ENCODE data around the gene CEACAM21. TPM values are rescaled to one million over a fixed set of nuclear protein-coding genes. Genes with fewer than 3 reads are reported as not detected.

CEACAM21 gene
- total RNA-seq, 1 experiment from 2014 or later: 0.25 TPM

- CTCF ChIA-PET: no interaction called here
- H3K9me2 ChIP-seq (ENCODE audit: insufficient read depth): no peaks in the 10 kb centered on the region
- H2AFZ ChIP-seq (ENCODE audit: low read depth, low read length, poor library complexity, severe bottlenecking): no peak overlapping the region
- DNase-seq (ENCODE audit: low read depth, low spot score): no peak
- POLR2A ChIA-PET: no interaction called here
- H3K4me3 ChIP-seq (replicated peaks in 1 of 2; ENCODE audit: low read depth in 1 of 2, low read length in 2 of 2): no peak overlapping the region
- intact Hi-C loops (cut with micrococcal nuclease): no loop called here
- H3K9me3 ChIP-seq (ENCODE audit: control insufficient read depth in 1 of 2, insufficient read depth in 1 of 2, low read depth in 1 of 2, low read length in 2 of 2): no peaks in the 10 kb centered on the region
- no peak for ATAC-seq
- no peaks in the 10 kb centered on the region for H3K79me2 ChIP-seq (ENCODE audit: insufficient read depth, low read length)
- RAD21 ChIA-PET (ENCODE audit: low non-redundant PET in 1 of 2, low total read pairs in 2 of 2, uncharacterized antibody in 2 of 2, unreplicated experiment in 2 of 2): no interaction called here
- H3K36me3 ChIP-seq (ENCODE audit: control insufficient read depth in 1 of 2, insufficient read depth in 2 of 2, low read length in 2 of 2): no peaks in the 10 kb centered on the region
- peaks cover 89% of the 10 kb centered on the region for H3K27me3 ChIP-seq (ENCODE audit: insufficient read depth, low read length)
- no peak overlapping the region for H3K9ac ChIP-seq (ENCODE audit: low read length)
- H3K4me1 ChIP-seq (ENCODE audit: control insufficient read depth in 1 of 2, insufficient read depth in 2 of 2, low read length in 2 of 2): no peaks in the 10 kb centered on the region
- H3K4me2 ChIP-seq (ENCODE audit: low read length): no peak overlapping the region
- TF ChIP-seq TCF7L2 (IDR thresholded peaks at IDR 0.05; ENCODE audit: borderline replicate concordance, extremely low read depth, insufficient read depth, insufficient read length): no peak
- no peak for TF ChIP-seq ATF3 (IDR thresholded peaks at IDR 0.05)
- TF ChIP-seq EGR1 (IDR thresholded peaks at IDR 0.05; ENCODE audit: low read depth): no peak
- no peak for TF ChIP-seq CEBPB (IDR thresholded peaks at IDR 0.05; ENCODE audit: low read depth)
- no peak for TF ChIP-seq JUND (IDR thresholded peaks at IDR 0.05)
- TF ChIP-seq YY1 (IDR thresholded peaks at IDR 0.05; ENCODE audit: extremely low read depth, insufficient replicate concordance, low read depth, low read length): no peak
- no peak for TF ChIP-seq SP1 (IDR thresholded peaks at IDR 0.05; ENCODE audit: low read depth)
- TF ChIP-seq MAX (IDR thresholded peaks at IDR 0.05): no peak
- no peak for TF ChIP-seq SIN3A (IDR thresholded peaks at IDR 0.05; ENCODE audit: low read depth)
- TF ChIP-seq CBX3 (IDR thresholded peaks at IDR 0.05; ENCODE audit: low read depth): no peak
- TF ChIP-seq ZNF274 (IDR thresholded peaks at IDR 0.05; ENCODE audit: low read depth, low read length): no peak
- TF ChIP-seq FOSL1 (IDR thresholded peaks at IDR 0.05; ENCODE audit: low read depth): no peak
- no peak for TF ChIP-seq REST (IDR thresholded peaks at IDR 0.05; ENCODE audit: low read depth)
- TF ChIP-seq ZFX (IDR thresholded peaks at IDR 0.05): no peak
- no peak overlapping the region for H3K27ac ChIP-seq (ENCODE audit: low read depth, low read length)
- no peaks in the 10 kb centered on the region for H4K20me1 ChIP-seq (ENCODE audit: insufficient read depth)
- BruUV-seq (replicated peaks): no TSS peak
Measured at GRCh38 chr19:41607668-41608067, 31.7 kb downstream of the CEACAM21 start.
